Cerebellar nuclear complex (tissue), 1 donor: ENCODE measurements around the gene R3HDM1.
A peak's percentile ranks its signal among the peaks of the same experiment; 100 is the strongest.
"Not testable (repeated sequence)": the region's sequence is repeated elsewhere in the genome, so short reads cannot be mapped to it uniquely, and the experiment has no call there.

Source experiments
- DNase-seq, 2 experiments: peaks; one replicate each; lab custom pipeline; 2025; lab: John Stamatoyannopoulos, UW

Gene R3HDM1

DNA sequence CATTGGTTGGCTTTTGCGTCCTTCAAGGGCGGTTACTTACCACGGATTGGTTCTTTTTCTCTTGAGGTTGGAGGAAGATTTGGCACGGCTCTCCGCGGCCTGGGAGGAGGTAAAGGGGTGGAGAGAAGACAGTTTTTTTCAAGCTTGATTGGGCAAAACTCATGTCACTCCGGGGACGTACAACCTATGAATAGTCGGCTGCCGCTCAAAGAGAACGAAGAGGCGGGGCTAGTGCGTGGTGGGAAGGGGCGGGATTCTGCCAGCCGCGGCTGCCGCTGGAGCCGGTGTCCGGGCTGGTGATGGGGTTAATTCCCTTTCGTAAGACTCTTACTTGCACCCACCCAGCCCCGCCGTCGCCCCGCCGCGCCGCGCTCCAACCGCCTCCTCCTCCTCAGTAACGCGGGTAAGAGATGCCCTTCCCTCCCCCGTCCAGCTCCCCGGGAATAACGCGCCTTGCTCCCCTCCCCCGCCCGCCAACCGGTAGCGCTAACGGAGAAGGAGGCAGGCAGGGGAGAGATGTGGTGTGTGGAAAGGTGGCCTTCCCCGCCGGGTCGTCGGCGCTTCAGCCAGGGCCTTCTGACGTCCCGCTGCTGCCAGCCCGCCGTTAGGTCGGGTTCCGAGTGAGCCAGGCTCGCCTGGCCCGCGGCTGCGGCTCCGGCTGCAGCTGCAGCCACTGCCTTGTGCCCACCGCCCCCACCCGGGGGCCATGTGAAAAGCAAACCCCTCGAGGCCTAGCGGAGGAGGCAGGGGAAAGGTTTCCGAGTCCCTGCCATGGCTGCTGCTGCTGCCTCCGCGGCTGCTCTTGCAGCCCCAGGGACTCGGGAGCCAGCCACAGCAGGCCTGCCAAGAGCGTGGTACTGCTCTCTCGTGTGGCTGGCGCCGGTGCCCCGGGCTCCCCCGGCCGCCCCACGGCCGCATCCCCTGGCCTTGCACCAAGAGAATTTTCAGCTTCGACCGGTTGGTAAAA, at the start of gene R3HDM1:
TSS of gene R3HDM1 (plus strand) at position 254 of the 967 bp plus-strand sequence. CDS start 73,362 bp downstream, outside the sequence.
- DNase-seq: peak; percentile 96 to 99

DNA sequence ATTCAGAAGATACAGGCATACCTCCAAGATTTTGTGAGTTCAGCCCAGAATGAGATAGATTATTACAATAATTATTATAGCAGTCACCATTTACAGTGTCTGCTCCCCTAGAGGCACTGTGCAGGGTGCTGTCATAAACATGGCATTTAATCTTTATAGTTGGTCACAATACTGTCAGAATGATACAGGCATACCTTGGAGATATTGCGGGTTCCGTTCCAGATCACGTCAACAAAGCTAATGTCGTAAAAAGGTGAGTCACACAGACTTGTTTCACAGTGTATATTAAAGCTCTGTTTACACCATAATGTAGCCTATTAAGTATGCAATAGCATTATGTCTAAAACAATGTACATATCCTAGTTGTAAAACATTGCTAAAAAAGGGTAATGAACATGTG, 45.8 kb upstream of the R3HDM1 start:
- DNase-seq: no peak

DNA sequence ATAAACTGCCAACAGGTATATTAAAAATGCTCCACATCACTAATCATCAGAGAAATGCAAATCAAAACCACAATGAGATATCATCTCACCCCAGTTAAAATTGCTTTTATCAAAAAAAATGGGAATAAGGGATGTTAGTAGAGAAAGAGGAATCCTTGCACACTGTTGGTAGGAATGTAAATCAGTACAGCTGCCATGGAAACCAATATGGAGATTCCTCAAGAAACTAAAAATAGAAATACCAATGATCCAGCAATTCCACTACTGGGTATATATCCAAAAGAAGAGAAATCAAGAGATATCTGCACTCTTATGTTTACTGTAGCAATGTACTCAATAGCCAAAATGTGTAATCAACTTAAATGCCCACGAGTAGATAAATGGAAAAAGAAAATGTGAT, 40.9 kb upstream of the R3HDM1 start:
- DNase-seq: no peak

DNA sequence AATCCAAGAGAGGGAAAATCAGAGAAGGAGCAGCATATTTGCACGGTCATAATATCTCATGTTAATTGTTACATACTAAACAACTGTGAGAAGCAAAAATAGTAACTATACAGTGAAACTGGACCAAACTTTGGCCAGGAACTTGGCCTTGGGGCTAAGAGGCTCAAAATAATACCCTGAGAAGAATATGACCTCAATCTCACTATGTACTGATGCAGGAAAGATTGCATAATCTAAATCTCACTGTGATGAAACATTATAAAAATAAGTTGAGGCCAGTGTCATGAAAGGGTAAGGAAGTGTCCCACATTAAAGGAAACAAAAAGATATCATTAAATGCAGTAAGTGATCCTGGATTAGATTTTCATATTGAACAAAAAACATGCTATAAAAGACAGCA, 36.8 kb upstream of the R3HDM1 start:
- DNase-seq: no peak

DNA sequence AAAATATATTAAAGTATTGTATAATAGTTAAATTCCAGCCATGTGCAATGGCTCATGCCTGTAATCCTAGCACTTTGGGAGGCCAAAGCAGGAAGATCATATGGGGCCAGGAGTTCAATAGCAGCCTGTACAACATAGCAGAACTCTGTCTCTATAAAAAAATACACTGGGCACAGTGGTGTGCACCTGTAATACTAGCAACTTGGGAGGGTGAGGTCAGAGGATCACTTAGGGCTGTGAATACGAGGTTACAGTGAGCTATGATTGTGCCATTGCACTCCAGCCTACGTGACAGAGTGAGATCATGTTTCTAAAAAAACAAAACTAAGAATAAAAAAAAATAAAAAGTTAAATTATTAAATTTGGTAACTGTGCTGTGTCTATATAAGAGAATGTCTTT, 36.4 kb upstream of the R3HDM1 start:
- no peak for DNase-seq

DNA sequence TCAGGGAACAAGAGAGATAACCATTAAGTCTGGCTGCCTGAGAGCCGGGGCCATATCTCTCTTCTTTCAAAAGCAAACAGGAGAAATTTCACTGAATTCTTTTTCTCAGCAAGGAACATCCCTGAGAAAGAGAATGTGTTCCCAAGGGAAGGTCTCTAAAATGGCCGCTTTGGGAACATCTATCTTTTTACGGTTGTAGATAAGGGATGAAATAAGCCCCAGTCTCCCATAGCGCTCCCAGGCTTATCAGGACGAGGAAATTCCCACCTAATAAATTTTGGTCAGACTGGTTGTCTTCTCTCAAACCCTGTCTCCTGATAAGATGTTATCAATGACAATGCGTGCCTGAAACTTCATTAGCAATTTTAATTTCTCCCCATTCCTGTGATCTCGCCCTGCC, 32.7 kb upstream of the R3HDM1 start:
- DNase-seq: not testable (repeated sequence)

DNA sequence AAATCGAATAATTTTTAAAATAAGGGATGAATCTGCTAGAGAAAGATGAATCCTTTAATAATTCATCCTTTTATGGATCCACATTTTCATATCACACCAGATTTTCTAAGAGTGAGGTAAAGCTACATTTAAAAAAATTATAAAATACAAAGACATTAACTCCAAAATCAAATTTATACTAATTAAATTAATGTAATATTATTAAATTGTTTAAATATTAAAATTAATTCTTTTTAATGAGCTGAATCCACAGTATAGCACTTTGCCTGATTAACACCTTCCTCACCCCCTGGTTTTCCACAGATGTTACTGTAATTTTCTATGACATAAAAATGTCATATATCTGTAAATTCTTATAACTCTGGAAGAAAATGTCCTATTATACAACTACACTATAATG, 26.5 kb upstream of the R3HDM1 start:
- DNase-seq: no peak

DNA sequence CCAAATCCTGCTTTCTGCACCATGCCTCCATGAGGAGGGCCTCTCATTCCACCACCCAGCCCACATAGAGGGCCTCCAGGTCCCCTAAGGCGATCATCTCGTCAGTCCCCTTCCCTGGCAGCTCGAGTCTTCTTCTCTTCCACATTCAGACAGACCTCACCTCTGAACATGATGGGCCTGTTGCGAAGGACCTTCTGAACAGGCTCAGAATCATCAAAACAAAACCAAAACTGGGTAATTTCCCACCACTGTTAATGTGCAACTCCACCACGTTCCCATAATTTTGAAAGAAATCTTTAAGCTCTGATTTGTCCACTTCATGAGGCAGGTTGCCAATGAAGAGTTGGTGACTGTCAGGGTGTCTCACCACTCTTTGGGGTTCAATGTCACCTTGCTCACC, 20.7 kb upstream of the R3HDM1 start:
- no peak for DNase-seq

DNA sequence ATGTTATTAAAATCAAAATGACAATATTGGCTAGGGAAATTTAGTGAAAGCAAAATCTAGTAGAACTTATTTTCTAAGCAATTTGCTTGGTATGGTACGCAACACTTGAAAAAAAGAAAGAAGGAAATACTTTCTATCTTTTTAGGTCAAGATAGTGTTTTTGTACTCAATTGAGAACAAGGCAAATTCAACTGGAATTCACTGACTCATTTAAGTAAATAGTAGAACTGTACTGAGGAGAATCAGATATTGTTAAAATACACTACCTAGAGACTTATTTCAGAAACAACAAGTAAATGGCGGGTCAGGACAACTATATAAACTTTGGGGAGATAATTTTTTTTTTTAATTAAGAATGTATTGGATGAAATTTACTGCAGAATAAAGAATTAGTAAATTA, 19.2 kb upstream of the R3HDM1 start:
- DNase-seq: no peak

DNA sequence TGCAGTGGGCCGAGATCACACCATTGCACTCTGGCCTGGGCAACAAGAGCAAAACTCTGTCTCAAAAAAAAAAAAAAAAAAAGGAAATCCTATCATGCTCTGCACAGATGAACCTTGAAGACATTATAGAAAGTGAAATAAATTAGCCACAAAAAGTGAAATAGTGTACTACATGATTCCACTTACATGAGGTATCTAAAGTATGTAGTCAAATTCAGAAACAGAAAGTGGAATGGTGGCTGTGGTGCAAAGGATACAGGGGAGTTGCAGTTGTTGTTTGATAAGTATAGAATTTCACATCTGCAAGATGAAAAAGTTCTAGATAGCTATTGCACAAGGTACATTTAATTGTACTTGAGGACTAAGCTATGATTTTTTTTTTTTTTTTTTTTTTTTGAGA, 5.5 kb upstream of the R3HDM1 start:
- no peak for DNase-seq

DNA sequence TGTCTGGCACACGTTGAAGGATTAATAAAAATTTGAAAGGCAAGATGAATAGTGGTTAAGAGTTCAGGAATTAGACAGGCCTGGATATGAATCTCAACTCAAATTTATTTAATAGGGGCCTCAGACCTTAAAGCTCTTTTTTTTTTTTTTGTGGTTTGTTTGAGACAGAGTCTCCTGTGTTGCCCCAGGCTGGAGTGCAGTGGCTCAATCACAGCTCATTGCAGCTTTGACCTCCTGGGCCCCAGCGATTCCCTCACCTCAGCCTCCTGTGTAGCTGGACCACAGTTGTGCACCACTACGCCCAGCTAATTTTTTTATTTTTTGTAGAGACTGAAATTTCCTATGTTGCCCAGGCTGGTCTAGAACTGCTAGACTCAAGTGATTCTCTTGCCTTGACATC, 3.3 kb upstream of the R3HDM1 start:
- DNase-seq: no peak

DNA sequence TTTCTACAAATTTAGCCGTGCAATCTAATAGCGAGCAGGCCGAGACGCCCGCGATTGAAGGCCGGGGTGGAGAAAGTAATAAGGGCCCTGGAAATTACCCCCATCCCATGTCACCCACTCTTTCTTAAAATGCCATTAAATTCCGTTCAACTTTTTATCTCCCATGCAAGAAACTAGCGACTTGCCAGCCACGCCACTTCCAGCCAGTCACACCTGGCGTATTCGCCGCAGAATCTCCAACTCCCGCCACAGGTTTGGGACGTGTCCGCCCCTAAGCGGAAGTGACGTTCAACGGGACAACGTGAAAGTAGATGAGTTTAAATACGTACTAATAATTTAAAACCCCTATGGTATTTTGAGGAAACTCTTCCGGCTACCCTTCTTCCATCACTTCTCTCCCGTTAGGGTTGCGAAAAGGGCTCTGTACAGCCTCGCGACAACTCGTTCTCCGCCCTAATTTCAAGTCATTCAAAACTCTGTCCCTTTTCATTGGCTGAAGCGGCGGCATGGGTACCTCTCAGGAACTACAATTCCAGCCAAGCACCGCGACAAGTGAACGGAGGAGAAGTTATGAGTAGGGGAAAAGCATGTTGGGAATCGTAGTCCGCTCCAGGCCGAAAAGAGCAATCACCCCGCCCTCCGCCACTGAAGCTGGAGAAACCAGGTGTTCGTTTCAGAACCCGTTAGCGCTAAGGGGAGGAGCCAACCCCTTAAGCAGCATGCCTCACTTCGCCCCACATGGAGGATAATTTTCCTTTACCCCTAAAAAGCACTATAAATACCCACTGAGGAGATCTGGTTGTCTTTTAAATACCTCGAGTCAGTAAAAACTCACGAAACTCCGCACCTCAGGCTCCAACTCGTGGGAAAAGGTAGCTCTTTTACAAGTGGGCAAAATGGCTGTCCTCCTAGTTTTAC, 712 bp upstream of the R3HDM1 start, which contains the start of gene ZRANB3:
TSS of gene ZRANB3 (minus strand) at position 906 of the 918 bp plus-strand sequence.
- DNase-seq: peak; percentile 92 to 98

DNA sequence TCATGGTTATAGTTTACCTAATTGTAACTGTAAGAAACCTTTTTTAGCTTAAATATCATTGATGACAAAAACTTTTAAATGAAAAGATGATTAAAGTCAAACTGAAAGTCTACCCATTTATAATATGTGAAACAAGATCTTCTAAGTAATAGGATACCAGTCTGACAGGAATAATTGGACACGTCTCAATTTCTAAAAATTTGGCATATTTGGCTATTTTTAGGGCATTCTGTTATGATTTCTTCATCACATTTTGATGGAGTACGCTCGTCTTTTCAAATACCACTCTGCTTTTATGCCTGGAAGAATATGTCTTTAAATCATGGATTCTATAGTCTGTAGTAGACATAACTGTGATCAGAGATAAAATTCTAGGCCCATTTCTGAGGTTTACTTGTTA, 1.3 kb downstream of the R3HDM1 start:
- DNase-seq: no peak

DNA sequence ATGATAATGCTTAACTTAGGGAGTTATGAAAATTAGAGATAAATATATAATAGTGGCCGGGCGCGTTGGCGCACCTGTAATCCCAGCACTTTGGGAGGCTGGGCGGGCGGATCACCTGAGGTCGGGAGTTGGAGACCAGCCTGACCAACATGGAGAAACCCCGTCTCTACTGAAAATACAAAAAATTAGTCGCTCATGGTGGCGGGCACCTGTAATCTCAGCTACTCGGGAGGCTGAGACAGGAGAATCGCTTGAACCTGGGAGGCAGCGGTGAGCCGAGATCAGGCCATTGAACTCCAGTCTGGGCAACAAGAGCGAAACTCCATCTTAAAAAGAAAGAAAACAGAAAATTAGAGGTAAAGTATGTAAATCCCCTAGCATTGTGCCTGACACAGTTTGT, 2.3 kb downstream of the R3HDM1 start:
- not testable (repeated sequence) for DNase-seq

DNA sequence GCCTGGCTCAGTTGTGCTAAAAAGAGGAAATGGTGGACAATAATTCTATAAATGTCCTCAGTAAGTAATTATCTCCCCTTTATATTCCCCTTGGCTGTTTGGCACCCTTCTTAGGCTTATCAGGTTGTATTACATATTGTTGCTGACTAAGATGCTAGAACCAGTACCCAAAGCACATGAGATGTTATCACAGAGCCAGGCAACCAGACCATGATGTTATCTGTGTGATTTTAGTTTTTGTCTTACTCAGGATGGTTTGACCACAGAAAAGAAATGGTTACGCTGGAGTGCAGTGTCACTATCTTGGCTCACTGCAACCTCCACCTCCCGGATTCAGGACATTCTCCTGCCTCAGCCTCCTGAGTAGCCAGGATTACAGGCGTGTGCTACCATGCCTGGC, 15.2 kb downstream of the R3HDM1 start:
- no peak for DNase-seq

DNA sequence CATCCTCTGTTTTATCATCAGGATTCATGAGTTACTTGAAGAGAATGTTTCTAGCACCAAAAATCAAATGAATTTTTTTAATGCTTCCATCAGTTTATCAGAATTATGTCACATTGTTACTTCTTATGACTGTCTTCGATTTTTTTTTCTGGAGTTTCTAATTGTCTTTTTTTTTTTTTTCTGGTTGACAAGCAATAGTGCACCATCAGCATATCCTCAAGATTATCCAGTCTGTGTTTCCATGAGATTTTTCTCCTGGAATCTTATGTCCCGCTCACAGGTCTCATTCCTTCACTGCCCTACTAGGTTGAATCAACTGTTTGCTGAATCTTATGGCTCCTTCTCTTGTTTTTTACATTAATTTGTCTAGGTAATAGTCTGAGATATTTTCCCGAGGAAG, 16.0 kb downstream of the R3HDM1 start:
- DNase-seq: no peak

DNA sequence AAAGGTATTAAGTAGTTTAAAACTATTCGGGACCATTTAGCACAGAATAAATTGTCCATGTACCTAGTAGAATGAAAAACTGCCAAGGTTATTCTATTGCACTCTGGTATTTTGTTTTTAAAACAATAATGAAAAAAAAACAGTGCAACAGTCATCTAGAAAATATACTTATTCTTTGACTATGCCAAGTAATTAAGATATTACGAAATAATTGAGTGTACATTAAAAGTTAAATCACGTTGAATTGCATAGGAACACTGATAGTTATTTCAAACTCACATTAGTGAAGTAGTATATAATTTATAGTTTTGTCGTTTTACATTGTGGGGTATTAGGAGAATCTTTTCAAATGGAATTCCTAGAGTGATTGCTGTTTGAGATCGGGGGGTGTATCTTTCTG, 20.1 kb downstream of the R3HDM1 start:
- DNase-seq: no peak

DNA sequence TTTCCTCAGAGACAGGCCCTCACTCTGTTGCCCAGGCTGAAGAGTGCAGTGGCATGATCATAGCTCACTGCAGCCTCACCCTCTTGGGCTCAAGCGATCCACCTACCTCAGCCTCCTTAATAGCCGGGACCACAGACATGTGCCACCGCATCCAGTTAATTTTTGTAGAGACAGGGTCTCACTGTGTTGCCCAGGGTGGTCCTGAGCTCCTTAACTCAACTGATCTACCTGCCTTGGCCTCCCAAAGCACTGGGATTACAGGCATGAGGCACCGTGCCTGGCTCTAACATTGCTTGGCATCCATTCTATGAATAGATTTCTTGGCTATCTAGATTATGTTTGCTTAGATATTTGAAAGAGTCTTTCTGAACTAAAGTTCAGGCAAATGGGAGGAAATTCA, 21.6 kb downstream of the R3HDM1 start:
- no peak for DNase-seq

DNA sequence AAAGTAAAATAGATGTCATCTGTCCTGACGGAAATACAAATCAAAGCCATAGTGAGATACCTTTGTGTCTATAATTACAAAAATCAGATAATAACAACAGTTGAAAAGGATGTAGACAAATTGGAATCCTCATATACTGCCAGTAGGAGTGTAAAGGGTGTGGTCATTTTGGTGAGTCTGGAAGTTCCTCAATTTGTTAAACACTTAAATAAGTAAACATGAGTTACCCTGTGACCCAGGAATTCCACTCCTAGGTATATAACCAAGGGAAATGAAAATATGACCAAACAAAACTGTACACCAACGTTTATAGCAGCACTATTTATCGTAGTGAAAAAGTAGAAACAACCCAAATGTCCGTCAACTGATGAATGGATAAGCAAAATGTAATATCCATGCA, 24.0 kb downstream of the R3HDM1 start:
- DNase-seq: no peak

DNA sequence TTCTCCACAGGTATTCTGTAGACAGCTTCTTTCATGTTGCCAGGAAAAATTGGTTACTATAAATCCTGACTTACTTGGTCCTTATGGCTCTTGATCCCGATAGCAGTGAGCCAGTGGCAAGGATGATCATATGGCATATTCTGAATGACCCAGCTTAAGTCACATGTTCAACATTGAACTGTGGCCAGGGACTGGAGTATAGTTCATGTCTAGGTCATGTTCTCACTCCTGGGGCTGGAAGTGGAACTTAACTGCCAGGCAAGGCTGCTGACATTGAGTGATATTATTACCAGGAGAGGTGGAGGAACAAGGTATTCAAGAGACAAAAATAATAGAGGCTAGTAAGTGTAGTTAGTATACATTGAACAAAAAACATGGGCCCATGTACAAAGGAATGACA, 26.2 kb downstream of the R3HDM1 start:
- DNase-seq: no peak

DNA sequence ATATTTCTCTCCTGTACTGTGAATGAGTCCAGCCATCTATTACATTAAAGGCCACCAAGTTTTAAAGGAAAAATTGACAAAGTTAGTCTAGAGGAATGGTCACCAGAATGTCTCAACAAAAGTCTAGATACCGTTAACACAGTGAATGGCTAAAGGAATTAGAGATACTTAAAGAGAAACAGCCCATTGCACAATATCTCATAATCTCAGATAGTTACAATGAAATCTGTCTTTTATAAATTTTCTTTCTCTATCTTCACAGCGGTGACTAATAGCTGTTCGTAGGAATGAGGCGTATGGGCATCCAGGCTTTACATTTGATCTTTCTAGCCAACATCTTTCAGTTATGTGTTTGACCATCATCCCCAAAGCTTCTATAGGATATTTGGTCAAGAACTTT, 30.6 kb downstream of the R3HDM1 start:
- DNase-seq: no peak

DNA sequence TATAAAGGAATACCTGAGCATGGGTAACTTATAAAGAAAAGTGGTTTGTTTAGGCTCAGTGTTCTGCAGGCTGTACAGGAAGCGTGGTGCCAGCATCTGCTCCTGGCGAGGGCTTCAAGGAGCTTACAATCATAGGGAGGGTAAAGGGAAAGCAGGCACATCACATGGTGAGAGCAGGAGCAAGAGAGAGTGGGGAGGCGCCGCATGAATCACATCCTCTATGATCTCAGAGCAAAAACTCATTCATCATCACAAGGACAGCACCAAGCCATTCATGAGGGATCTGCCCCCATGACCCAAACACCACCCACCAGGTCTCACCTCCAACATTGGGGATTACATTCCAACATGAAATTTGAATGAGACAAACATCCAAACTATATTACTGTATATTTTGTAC, 32.5 kb downstream of the R3HDM1 start:
- no peak for DNase-seq

DNA sequence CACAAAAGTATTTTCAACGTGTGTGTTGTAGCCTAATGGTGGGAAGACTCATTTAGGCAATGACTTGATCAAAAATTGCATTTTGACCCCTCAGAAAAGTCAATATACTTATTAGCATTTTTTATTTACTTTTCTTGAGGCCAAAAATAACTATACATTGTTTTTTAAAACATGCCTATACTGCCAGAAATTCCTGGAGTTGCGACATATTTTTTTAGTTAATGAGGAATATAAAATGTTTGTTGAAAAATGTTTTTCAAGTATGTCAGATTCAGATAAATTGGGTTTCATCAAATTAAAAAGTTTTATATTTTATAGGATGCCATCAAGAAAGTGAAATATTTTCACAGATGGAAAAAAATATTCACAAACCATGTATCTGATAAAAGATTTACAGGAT, 39.6 kb downstream of the R3HDM1 start:
- no peak for DNase-seq
